H1 (cell line): Measurements from ENCODE around the gene DIP2B. TPM values are rescaled to one million over a fixed set of nuclear protein-coding genes. Genes with fewer than 3 reads are reported as not detected.

Source experiments
- CTCF ChIA-PET: fragments of 300-600 bp; sonication (Branson Sonifier 250); formaldehyde crosslinking; loops from one replicate; lab custom pipeline; 2021; ENCODE audit not compliant: partially characterized antibody; lab: Charles Lee
- POLR2A ChIA-PET: fragments of 300-600 bp; sonication (Branson Sonifier 250); formaldehyde crosslinking; loops from one replicate; lab custom pipeline; 2021; ENCODE audit warnings: inconsistent platforms; ENCODE audit not compliant: partially characterized antibody; lab: Charles Lee
- DNase-seq, 2 experiments: peaks; one replicate each; pipeline versions ENCODE4 v3.0.0 to v3.0.0-alpha.2; 2010 to 2022; ENCODE audit warnings: low spot score in 2 of 2, low read depth in 1 of 2, mixed read lengths in 1 of 2
- FAIRE-seq: peaks from 2 replicates; lab custom pipeline; 2011; peaks lifted over from hg19 to GRCh38; lab: Jason Lieb, UNC
- H2AFZ ChIP-seq: 2 replicates; pipeline ENCODE4 v1.8.1; 2012; ENCODE audit warnings: low read length, inconsistent platforms
- H2AK5ac ChIP-seq: 2 replicates; pipeline ENCODE4 v1.6.1; 2013; ENCODE audit warnings: low read depth, low read length
- H2BK120ac ChIP-seq: replicated peaks from 2 replicates; pipeline ENCODE3; 2013; ENCODE audit warnings: low read depth, low read length, inconsistent platforms
- H2BK12ac ChIP-seq: 2 replicates; pipeline ENCODE4 v1.6.1; 2013; ENCODE audit warnings: low read depth, low read length
- H2BK15ac ChIP-seq: 2 replicates; pipeline ENCODE4 v1.6.1; 2013; ENCODE audit warnings: low read length
- H2BK20ac ChIP-seq: 2 replicates; pipeline ENCODE4 v1.6.1; 2013; ENCODE audit warnings: low read length
- H2BK5ac ChIP-seq: 2 replicates; pipeline ENCODE4 v1.6.1; 2013; ENCODE audit warnings: low read depth, low read length
- H3K14ac ChIP-seq: 2 replicates; pipeline ENCODE4 v1.6.1; 2013; ENCODE audit warnings: inconsistent platforms; ENCODE audit not compliant: insufficient read length
- H3K18ac ChIP-seq: 2 replicates; pipeline ENCODE4 v1.6.1; 2013; ENCODE audit warnings: low read length; ENCODE audit errors: extremely low read depth
- H3K23ac ChIP-seq: 2 replicates; pipeline ENCODE4 v1.6.1; 2013; ENCODE audit warnings: inconsistent platforms; ENCODE audit not compliant: insufficient read length
- H3K23me2 ChIP-seq: 2 replicates; pipeline ENCODE4 v1.6.1; 2013; ENCODE audit warnings: low read depth, low read length
- H3K27ac ChIP-seq: 2 replicates; pipeline ENCODE4 v1.6.1; 2011; ENCODE audit warnings: low read depth, low read length, inconsistent platforms
- H3K27me3 ChIP-seq, 4 experiments: replicated peaks in 1 of 4; 1 replicate in 1 of 4; 2 replicates in 3 of 4; pipeline versions ENCODE4 v1.6.1 to v1.8.1; 2011 to 2013; ENCODE audit warnings: low read length in 3 of 4, mild to moderate bottlenecking in 3 of 4, inconsistent platforms in 2 of 4, mixed read lengths in 2 of 4, moderate library complexity in 1 of 4; ENCODE audit not compliant: control insufficient read depth in 3 of 4, insufficient read depth in 3 of 4; ENCODE audit errors: extremely low read depth in 1 of 4
- H3K36me3 ChIP-seq, 4 experiments: 2 replicates each; pipeline versions ENCODE4 v1.6.1 to v1.8.1; 2011 to 2013; ENCODE audit warnings: mild to moderate bottlenecking in 4 of 4, low read length in 3 of 4, moderate library complexity in 2 of 4, control low read depth in 1 of 4, inconsistent platforms in 1 of 4; ENCODE audit not compliant: insufficient read depth in 4 of 4, control insufficient read depth in 2 of 4
- H3K4ac ChIP-seq: replicated peaks from 2 replicates; pipeline ENCODE3; 2013; ENCODE audit warnings: low read length, low read depth, mixed read lengths, inconsistent platforms; ENCODE audit not compliant: insufficient read length
- H3K4me1 ChIP-seq, 4 experiments: replicated peaks in 1 of 4; 1 replicate in 1 of 4; 2 replicates in 3 of 4; pipeline versions ENCODE4 v1.6.1 to v1.8.1; 2011 to 2013; ENCODE audit warnings: low read length in 3 of 4, inconsistent platforms in 2 of 4, mixed read lengths in 1 of 4; ENCODE audit not compliant: insufficient read depth in 4 of 4, control insufficient read depth in 3 of 4
- H3K4me2 ChIP-seq, 2 experiments: 2 replicates each; pipeline versions ENCODE4 v1.6.1 to v1.8.1; 2011 to 2013; ENCODE audit warnings: low read depth in 2 of 2, low read length in 2 of 2, control low read depth in 1 of 2, inconsistent platforms in 1 of 2, mild to moderate bottlenecking in 1 of 2; ENCODE audit not compliant: insufficient read depth in 1 of 2
- H3K4me3 ChIP-seq, 4 experiments: fragments of 200-600, 300-600 bp in 1 of 4; sonication (generic), shearing (Covaris generic), sonication (Bioruptor Twin) in 1 of 4; 2 replicates each; pipeline versions ENCODE4 v1.5.1 to v1.8.1; 2011 to 2016; ENCODE audit warnings: low read length in 4 of 4, low read depth in 3 of 4, control low read depth in 2 of 4, inconsistent platforms in 2 of 4, mild to moderate bottlenecking in 2 of 4, mixed read lengths in 1 of 4, moderate library complexity in 1 of 4; ENCODE audit not compliant: insufficient read depth in 2 of 4; ENCODE audit errors: extremely low read depth in 1 of 4
- H3K56ac ChIP-seq: replicated peaks from 2 replicates; pipeline ENCODE3; 2013; ENCODE audit warnings: low read depth, mild to moderate bottlenecking, mixed read lengths, low read length, inconsistent platforms; ENCODE audit not compliant: insufficient read length
- H3K79me1 ChIP-seq: 2 replicates; pipeline ENCODE4 v1.6.1; 2013; ENCODE audit warnings: low read depth, low read length, control low read depth
- H3K79me2 ChIP-seq, 2 experiments: 2 replicates each; pipeline versions ENCODE4 v1.6.1 to v1.8.1; 2012 to 2013; ENCODE audit warnings: low read length in 2 of 2, mild to moderate bottlenecking in 2 of 2, inconsistent platforms in 1 of 2; ENCODE audit not compliant: insufficient read depth in 2 of 2, control insufficient read depth in 1 of 2
- H3K9ac ChIP-seq, 4 experiments: replicated peaks in 1 of 4; 1 replicate in 1 of 4; 2 replicates in 3 of 4; pipeline versions ENCODE4 v1.6.1 to v1.8.1; 2011 to 2013; ENCODE audit warnings: low read depth in 3 of 4, low read length in 3 of 4, control low read depth in 2 of 4, mild to moderate bottlenecking in 2 of 4, moderate library complexity in 2 of 4, inconsistent platforms in 1 of 4; ENCODE audit errors: extremely low read depth in 1 of 4
- H3K9me3 ChIP-seq, 2 experiments: 2 replicates each; pipeline versions ENCODE4 v1.6.1 to v1.8.1; 2012 to 2013; ENCODE audit warnings: mild to moderate bottlenecking in 2 of 2, moderate library complexity in 2 of 2, control low read depth in 1 of 2, inconsistent platforms in 1 of 2, low read depth in 1 of 2, low read length in 1 of 2, mixed read lengths in 1 of 2; ENCODE audit not compliant: insufficient read depth in 2 of 2
- H4K20me1 ChIP-seq, 2 experiments: replicated peaks in 1 of 2; 2 replicates each; pipeline versions ENCODE3 to v1.8.1; 2011 to 2013; ENCODE audit warnings: inconsistent platforms in 2 of 2, low read length in 2 of 2, mild to moderate bottlenecking in 1 of 2; ENCODE audit not compliant: insufficient read depth in 2 of 2, control insufficient read depth in 1 of 2
- H4K5ac ChIP-seq: 2 replicates; pipeline ENCODE4 v1.6.1; 2013; ENCODE audit warnings: low read length, low read depth, mixed read lengths, inconsistent platforms; ENCODE audit not compliant: insufficient read length
- H4K8ac ChIP-seq: 2 replicates; pipeline ENCODE4 v1.8.0; 2013; ENCODE audit warnings: mild to moderate bottlenecking, moderate library complexity, low read length, inconsistent platforms; ENCODE audit not compliant: insufficient read depth; ENCODE audit errors: extremely low read depth
- H4K91ac ChIP-seq: replicated peaks from 2 replicates; pipeline ENCODE3; 2013; ENCODE audit warnings: low read length, mixed read lengths, inconsistent platforms; ENCODE audit not compliant: insufficient read length
- BACH1 ChIP-seq: IDR thresholded peaks from 2 replicates; pipeline ENCODE4 v1.6.1; 2012; ENCODE audit warnings: low read length, improper control_type of control experiment
- NRF1 ChIP-seq: IDR thresholded peaks from 2 replicates; pipeline ENCODE4 v1.6.1; 2011; ENCODE audit warnings: mild to moderate bottlenecking, low read depth, low read length, improper control_type of control experiment
- POU5F1 ChIP-seq: IDR thresholded peaks from 2 replicates; pipeline ENCODE4 v1.6.1; 2011; ENCODE audit warnings: low read depth, mild to moderate bottlenecking, low read length, moderate library complexity
- WGBS, 2 experiments: shearing (Covaris generic) in 1 of 2; methylation state at CpG; one replicate each; pipeline versions ENCODE4 v1.1.6 to v1.1.7; 2013 to 2015; ENCODE audit warnings: low lambda C conversion rate in 2 of 2, mixed read lengths in 2 of 2, inconsistent platforms in 1 of 2, low coverage in 1 of 2, missing lambda C conversion rate in 1 of 2; ENCODE audit not compliant: insufficient replicate concordance in 2 of 2, insufficient coverage in 1 of 2, insufficient read length in 1 of 2; ENCODE audit errors: extremely low coverage in 1 of 2, missing lambda C conversion rate in 1 of 2; 5-methylcytosine and 5-hydroxymethylcytosine counted together
- polyA plus RNA-seq, 7 experiments: library from polyadenylated mRNA; depleted of rRNA in 3 of 7; stranded (reverse) in 5 of 7; unstranded in 2 of 7; fragments of >200 nt in 5 of 7; fragments of 200-250 nt in 2 of 7; gene quantifications; 1 replicate in 5 of 7; 2 replicates in 1 of 7; 4 replicates in 1 of 7; pipeline versions ENCODE4 v1.2.1 to v1.2.3, GENCODE V29; 2011 to 2013; ENCODE audit warnings: missing spikeins in 2 of 7, mixed read lengths in 2 of 7
- total RNA-seq: library from RNA; stranded (reverse); fragmentation: NEBNext Ultra II Directional; extraction: Animal tissue kit (Norgen Biotek cat#: 25700); gene quantifications from 2 replicates; pipeline ENCODE4 v1.2.1, GENCODE V29; 2021
- TF ChIP-seq, protein P1 (sequence below): IDR thresholded peaks from 2 replicates; pipeline ENCODE4 v1.6.1; 2012; ENCODE audit warnings: inconsistent platforms

DIP2B gene
- total and polyA plus RNA-seq, 2 of the 8 experiments (the other 6 are each of a cell fraction or from before 2014, with no cell fraction given): 11.1 to 29.6 TPM

DNA sequence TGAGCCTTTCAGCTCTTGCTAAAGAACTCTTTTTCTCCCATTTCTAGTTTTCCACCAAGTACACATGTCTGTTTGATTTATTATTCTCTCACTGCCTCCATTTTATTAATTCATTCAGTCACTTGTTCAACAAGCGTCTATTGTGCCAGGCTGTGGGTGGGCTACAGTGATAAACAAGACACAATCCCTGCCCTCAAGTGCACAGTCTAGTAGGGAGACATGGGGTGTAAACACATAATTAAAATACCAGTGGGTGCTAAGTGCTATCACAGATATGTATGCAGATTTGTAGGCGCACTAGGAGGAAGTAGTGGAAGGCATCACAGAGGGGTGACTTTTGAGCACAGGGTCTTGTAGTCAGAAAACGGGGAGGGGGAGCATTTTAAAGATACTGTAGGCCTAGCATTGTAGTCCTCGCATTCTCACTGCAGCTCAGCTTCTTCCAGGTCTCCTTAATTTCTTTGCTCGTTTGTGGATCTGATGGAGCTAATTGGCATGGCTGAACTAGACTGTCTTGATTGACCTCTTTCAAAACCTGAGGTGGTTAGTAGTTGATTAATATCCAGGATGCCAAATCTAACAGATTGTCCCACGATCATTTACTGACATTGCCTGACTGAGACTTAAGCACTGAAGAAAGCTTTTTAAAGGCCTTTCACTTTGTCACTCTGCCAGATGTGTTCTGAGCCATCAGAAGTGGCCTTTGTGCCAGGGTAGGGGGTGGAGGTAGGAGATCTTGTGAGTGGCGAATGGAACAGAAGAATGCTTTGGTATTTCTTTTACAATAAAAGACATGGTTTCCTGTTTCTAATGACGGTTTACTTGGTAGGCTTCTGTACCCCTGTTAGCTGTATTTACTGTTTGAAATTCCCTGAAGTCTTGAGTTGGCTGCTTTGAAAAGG is 116.9 kb downstream of the DIP2B start:
- H3K4ac ChIP-seq: no peak overlapping the region
- H2BK12ac ChIP-seq: peak overlapping the region; percentile 3; the same call in 1 of the 2 replicates
- no peaks in the 10 kb centered on the region for H3K9me3 ChIP-seq
- WGBS, 2 experiments: 47% methylated on average over 8 of the region's 8 CpGs; no CpG with 5 or more reads in 1 of the 2 experiments
- CTCF ChIA-PET: interaction anchor here (0.5 to 6.6 kb wide), 8 partner anchors 15 to 117 kb away, joined by 3 to 28 read pairs (median 4); partner anchors contain the start of gene DIP2B
- H3K18ac ChIP-seq: no peak overlapping the region
- 0 out of 2 replicates have a peak overlapping the region, but pooled peaks have one; percentile 19 for H2AK5ac ChIP-seq
- H2AFZ ChIP-seq: no peak overlapping the region
- peak overlapping the region; percentile 27 for H4K91ac ChIP-seq
- H4K5ac ChIP-seq: no peak overlapping the region
- H3K79me1 ChIP-seq: peaks cover 5% of the 10 kb centered on the region; the same call in 1 of the 2 replicates
- H4K8ac ChIP-seq: no peak overlapping the region
- POLR2A ChIA-PET: interaction anchor here (1.1 kb wide), 1 partner anchor 22 kb away, joined by 3 read pairs; no protein-coding TSS in a partner anchor
- no peak for FAIRE-seq
- no peak overlapping the region for H3K56ac ChIP-seq
- H3K23me2 ChIP-seq: no peaks in the 10 kb centered on the region; the same call in 1 of the 2 replicates
- H3K14ac ChIP-seq: no peak overlapping the region
- peak overlapping the region; percentile 39; the same call in 1 of the 2 replicates for H3K27ac ChIP-seq
- H2BK120ac ChIP-seq: no peak overlapping the region
- no peak overlapping the region; a peak in 2 of 7 replicates for H3K9ac ChIP-seq
- H3K36me3 ChIP-seq: no peaks in the 10 kb centered on the region
- DNase-seq: no peak
- H3K27me3 ChIP-seq: no peaks in the 10 kb centered on the region
- H3K23ac ChIP-seq: peak overlapping the region; percentile 1
- H3K4me2 ChIP-seq: peak overlapping the region; percentile 47 to 51
- peak overlapping the region; percentile 57; the same call in 1 of the 2 replicates for H2BK5ac ChIP-seq
- peaks cover 8 to 30% (median 23%) of the 10 kb centered on the region in 4 experiments for H3K4me1 ChIP-seq
- H2BK15ac ChIP-seq: 0 out of 2 replicates have a peak overlapping the region, but pooled peaks have one; percentile 21
- H4K20me1 ChIP-seq: no peaks in the 10 kb centered on the region
- no peak overlapping the region for H2BK20ac ChIP-seq
- no peak overlapping the region for H3K4me3 ChIP-seq
- H3K79me2 ChIP-seq: peaks cover 0 to 58% of the 10 kb centered on the region in 2 experiments; a peak in 2 of 4 replicates
- TF ChIP-seq POU5F1 (no peak), BACH1 (no peak), NRF1 (no peak)
- TF ChIP-seq, protein P1, sequence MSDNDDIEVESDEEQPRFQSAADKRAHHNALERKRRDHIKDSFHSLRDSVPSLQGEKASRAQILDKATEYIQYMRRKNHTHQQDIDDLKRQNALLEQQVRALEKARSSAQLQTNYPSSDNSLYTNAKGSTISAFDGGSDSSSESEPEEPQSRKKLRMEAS: no peak
